GM18498 (cell line): Measurements from ENCODE around the gene OPTN.

Experiments
- ATAC-seq: cut with Tn5 transposase; IDR thresholded peaks from one replicate; pipeline ENCODE4 v1.9.1; 2021; ENCODE audit warnings: mild to moderate bottlenecking, moderate library complexity; ENCODE audit not compliant: unreplicated experiment

The OPTN gene

GRCh38 chr10:13180788-13181187 lies 80.8 kb downstream of the OPTN start:
- no peak for ATAC-seq

DNA sequence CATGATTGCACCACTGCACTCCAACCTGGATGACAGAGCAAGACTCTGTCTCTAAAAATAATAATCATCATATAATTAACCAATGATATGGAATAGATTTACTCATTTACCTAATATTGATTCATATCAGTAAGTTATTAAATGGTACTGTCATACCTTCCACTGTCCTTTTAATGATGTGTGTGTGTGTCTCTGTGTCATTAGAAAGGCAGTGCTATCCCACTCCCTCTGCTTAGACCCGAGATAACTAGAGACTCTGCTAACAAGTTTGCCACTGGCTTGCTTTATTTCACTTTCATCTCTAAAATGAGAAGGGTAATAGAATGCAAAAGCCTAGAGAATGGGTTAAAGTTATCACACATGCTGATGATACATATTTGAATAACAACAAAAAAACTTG lies 82.5 kb downstream of the OPTN start:
- ATAC-seq, result no peak

DNA sequence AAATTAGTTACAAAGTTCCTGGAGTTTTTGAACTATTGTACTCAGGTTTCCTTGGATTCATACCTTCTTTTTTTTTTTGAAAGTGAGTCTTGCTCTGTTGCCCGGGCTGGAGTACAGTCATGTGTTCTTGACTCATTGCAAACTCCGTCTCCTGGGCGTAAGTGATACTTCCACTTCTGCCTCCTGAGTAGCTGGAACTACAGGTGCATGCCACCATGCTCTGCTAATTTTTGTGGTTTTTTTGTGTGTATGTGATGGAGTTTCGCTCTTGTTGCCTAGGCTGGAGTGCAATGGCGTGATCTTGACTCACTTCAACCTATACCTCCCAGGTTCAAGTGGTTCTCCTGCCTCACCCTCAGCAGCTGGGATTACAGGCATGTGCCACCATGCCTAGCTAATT lies 83.7 kb downstream of the OPTN start:
- peak; percentile 56 for ATAC-seq

- ATAC-seq, result no peak
Observed at GRCh38 chr10:13184276-13184675, 84.3 kb downstream of the OPTN start.

DNA sequence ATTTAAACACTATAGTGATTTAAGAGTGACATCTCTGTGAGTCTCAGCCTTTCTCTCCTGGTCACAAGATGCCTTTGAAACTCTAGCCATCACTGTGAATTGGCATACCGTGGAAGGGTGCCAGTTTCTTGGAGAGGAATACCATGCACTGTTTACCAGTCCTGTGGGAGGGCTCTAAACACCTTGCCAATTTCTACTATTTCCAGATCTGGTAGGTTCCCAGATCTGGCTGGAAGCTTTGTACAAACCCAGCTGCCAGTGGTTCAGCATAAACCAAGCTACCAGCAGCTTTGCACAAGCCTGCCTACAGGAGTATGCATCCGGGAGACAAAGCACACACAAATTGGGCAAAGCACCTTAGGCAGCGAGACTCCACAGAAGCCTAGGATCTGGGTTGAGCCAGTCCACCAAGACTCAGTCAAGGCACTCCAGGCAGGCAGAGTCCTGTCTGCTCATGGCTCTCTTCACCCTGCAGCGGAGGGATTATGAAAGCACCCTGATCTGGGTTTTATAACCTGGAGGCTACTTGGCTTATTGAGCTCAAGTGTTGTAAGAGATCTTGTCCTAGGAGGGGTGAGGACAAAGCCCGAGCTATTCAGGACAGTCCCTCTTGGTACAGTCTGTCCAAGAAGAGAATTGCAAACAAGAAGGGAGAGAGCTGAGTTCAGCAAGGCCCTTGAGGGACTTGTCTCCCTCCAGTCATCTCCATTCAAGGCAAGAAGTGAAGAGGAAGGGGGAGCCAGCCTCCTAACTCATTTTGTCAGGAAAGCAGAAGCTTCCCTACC lies 85.0 kb downstream of the OPTN start:
- ATAC-seq, result no peak

- no peak for ATAC-seq
Observed at GRCh38 chr10:13187135-13187534, 87.2 kb downstream of the OPTN start.
